Thyroid gland (tissue), 4 donors: ENCODE measurements around the gene SHISA2. TPM values are rescaled to one million over a fixed set of nuclear protein-coding genes. Genes with fewer than 3 reads are reported as not detected.
A peak's percentile ranks its signal among the peaks of the same experiment; 100 is the strongest.

ENCODE experiments used
- DNase-seq, 2 donors: peaks; one replicate each; pipeline ENCODE4 v3.0.0-alpha.2; 2019
- H3K27ac ChIP-seq, 3 donors: fragments of 200-600 bp; sonication (generic); 1 replicate in 2 of 3; 2 replicates in 1 of 3; pipeline ENCODE4 v1.5.1; 2016 to 2019; ENCODE audit warnings: mild to moderate bottlenecking in 1 of 3, moderate library complexity in 1 of 3
- H3K27me3 ChIP-seq: fragments of 200-600 bp; sonication (generic); one replicate; pipeline ENCODE4 v1.5.1; 2019
- H3K36me3 ChIP-seq, 2 donors: fragments of 200-600 bp; sonication (generic); one replicate each; pipeline ENCODE4 v1.5.1; 2016 to 2019
- H3K4me1 ChIP-seq, 2 donors: fragments of 200-600 bp; sonication (generic); one replicate each; pipeline ENCODE4 v1.5.1; 2017 to 2019
- H3K4me3 ChIP-seq, 3 donors: fragments of 200-600 bp; sonication (generic); replicated peaks in 1 of 3; 1 replicate in 2 of 3; 2 replicates in 1 of 3; pipeline ENCODE4 v1.5.1; 2016; ENCODE audit warnings: mild to moderate bottlenecking in 1 of 3
- H3K9me3 ChIP-seq: fragments of 200-600 bp; sonication (generic); one replicate; pipeline ENCODE4 v1.5.1; 2017
- POLR2A ChIP-seq, 2 donors: fragments of 450-650 bp; IDR thresholded peaks; one replicate each; pipeline ENCODE4 v1.6.1; 2017; ENCODE audit warnings: antibody characterized with exemption in 2 of 2, mild to moderate bottlenecking in 2 of 2, moderate library complexity in 1 of 2
- WGBS, 2 donors: methylation state at CpG; one replicate each; pipeline ENCODE4 v1.1.5; 2017; 5-methylcytosine and 5-hydroxymethylcytosine counted together
- intact Hi-C: fragments of 100-400 bp; cut with DNase I; formaldehyde crosslinking; loops from one replicate; pipeline ENCODE4 v1.15.1; 2023
- total RNA-seq, 4 donors: library from RNA; depleted of rRNA; stranded (reverse); fragments of >200 nt; gene quantifications; one replicate each; pipeline ENCODE4 v1.2.3, GENCODE V29; 2016
- TF ChIP-seq, protein P1 (sequence below), 6 experiments: fragments of 200-600 bp in 3 of 6; fragments of 450-650 bp in 3 of 6; sonication (generic) in 3 of 6; IDR thresholded peaks; one replicate each; pipeline ENCODE4 v1.5.1; 2016 to 2019; ENCODE audit warnings: antibody characterized with exemption in 6 of 6, mild to moderate bottlenecking in 2 of 6, inconsistent platforms in 1 of 6, moderate library complexity in 1 of 6

Gene SHISA2
- total RNA-seq, 4 donors from 2014 or later = 47.4 to 124 (median 79.8) TPM

DNA sequence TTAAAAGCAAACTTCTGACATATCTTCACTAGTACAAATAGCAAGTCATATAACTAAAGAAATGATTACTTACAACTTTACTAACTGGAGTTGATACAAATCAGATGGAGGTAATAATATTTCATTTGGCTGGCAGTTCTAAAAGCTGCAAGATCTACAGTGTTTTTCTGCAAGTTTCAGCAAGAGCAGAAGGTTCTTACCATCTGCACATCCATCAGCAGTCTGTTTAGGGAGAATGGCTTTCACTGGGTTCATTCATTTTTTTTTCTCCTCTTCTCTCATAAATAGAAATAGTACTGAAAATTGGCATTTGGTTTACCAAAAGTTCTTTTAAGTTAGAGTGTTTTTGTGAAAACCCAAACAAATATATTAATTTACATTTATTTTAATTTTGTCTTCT lies 3.1 kb upstream of the SHISA2 start:
- intact Hi-C loops = no loop called here
- Histone ChIP-seq H3K4me1 (peaks cover 0 to 10% of the 10 kb centered on the region in 2 donors), H3K9me3 (no peaks in the 10 kb centered on the region), H3K4me3 (no peak overlapping the region), H3K36me3 (no peaks in the 10 kb centered on the region), H3K27ac (no peak overlapping the region), H3K27me3 (no peaks in the 10 kb centered on the region)
- no peak for DNase-seq
- no peak for TF ChIP-seq POLR2A (IDR thresholded peaks at IDR 0.05)
- TF ChIP-seq, protein P1, sequence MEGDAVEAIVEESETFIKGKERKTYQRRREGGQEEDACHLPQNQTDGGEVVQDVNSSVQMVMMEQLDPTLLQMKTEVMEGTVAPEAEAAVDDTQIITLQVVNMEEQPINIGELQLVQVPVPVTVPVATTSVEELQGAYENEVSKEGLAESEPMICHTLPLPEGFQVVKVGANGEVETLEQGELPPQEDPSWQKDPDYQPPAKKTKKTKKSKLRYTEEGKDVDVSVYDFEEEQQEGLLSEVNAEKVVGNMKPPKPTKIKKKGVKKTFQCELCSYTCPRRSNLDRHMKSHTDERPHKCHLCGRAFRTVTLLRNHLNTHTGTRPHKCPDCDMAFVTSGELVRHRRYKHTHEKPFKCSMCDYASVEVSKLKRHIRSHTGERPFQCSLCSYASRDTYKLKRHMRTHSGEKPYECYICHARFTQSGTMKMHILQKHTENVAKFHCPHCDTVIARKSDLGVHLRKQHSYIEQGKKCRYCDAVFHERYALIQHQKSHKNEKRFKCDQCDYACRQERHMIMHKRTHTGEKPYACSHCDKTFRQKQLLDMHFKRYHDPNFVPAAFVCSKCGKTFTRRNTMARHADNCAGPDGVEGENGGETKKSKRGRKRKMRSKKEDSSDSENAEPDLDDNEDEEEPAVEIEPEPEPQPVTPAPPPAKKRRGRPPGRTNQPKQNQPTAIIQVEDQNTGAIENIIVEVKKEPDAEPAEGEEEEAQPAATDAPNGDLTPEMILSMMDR (IDR thresholded peaks at IDR 0.05) = no peak

- 95% methylated on average over 6 of the region's 6 CpGs for WGBS, 2 donors
- DNase-seq = no peak
- intact Hi-C loops = no loop called here
Observed at GRCh38 chr13:26053418-26053980, 1.7 kb upstream of the SHISA2 start.

DNA sequence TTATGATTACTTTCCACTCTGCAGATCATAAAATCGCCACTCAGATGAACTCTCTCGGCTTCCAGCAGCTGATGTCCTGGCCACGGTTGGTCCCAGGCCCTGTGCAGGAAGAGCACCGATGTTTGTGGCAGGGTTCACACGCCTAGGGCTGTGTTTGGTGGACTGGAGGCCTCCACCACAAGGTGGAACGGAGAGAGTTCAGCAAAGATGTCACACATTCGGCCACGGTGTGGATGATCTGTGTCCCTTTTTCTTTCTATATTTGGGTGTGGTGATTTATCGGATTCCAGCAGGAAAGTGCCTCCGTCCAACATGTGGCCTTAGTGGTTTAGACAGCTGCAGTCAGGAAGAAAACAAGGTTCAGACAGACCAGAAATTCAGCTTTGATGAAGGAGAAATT lies 521 bp upstream of the SHISA2 start:
- Histone ChIP-seq H3K4me3 (peak overlapping the region in 1 of 3 donors; percentile 57), H3K36me3 (no peaks in the 10 kb centered on the region), H3K27ac (peak overlapping the region in 1 of 3 donors; percentile 94), H3K9me3 (no peaks in the 10 kb centered on the region), H3K4me1 (peaks cover 15 to 17% of the 10 kb centered on the region in 2 donors), H3K27me3 (no peaks in the 10 kb centered on the region)
- no peak for TF ChIP-seq POLR2A (IDR thresholded peaks at IDR 0.05)
- TF ChIP-seq, protein P1 (IDR thresholded peaks at IDR 0.05) = no peak
- DNase-seq = peak; percentile 8 to 23
- intact Hi-C loops = no loop called here
- 59 to 79% methylated on average over 10 of the region's 10 CpGs for WGBS, 2 donors

More at GRCh38 chr13:26053418-26053980, 1.7 kb upstream of the SHISA2 start:
- Histone ChIP-seq H3K4me1 (peaks cover 6 to 7% of the 10 kb centered on the region in 2 donors), H3K9me3 (no peaks in the 10 kb centered on the region), H3K27ac (no peak overlapping the region), H3K27me3 (no peaks in the 10 kb centered on the region), H3K36me3 (no peaks in the 10 kb centered on the region), H3K4me3 (no peak overlapping the region)
- TF ChIP-seq POLR2A (IDR thresholded peaks at IDR 0.05) = no peak
- TF ChIP-seq, protein P1 (IDR thresholded peaks at IDR 0.05) = no peak

DNA sequence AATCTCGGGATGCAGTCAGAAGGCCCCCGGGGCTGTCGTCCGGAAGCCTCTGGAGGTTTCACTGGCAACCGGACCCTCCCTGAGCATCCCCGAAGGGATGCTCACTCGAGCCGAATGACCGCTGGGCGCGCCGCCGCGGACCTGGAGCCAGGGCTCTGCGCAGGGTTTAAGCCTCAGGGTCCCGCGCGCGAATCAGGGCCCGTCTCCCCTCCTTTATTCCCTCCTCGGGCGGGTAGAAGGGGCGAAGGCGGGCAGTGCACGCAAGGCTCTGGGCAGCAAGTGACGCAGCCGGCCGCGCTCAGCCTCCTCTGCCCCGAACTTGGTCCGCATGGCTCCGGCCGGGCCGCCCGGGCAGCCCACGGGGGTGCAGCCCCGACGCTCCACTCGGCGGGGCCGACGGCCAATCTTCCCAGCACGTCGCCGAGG lies 572 bp downstream of the SHISA2 start:
- Histone ChIP-seq H3K4me1 (peaks cover 15 to 17% of the 10 kb centered on the region in 2 donors), H3K9me3 (no peaks in the 10 kb centered on the region), H3K36me3 (peaks cover 0 to 5% of the 10 kb centered on the region in 2 donors), H3K4me3 (peak overlapping the region; percentile 57 to 68 (median 60)), H3K27me3 (no peaks in the 10 kb centered on the region), H3K27ac (peak overlapping the region; percentile 94 to 98 (median 94))
- 0% methylated on average over 1 of the region's 45 CpGs; no CpG with 5 or more reads in 1 of the 2 donors for WGBS, 2 donors
- DNase-seq = peak; percentile 37 to 46
- no peak for TF ChIP-seq POLR2A (IDR thresholded peaks at IDR 0.05)
- TF ChIP-seq, protein P1 (IDR thresholded peaks at IDR 0.05) = no peak
- intact Hi-C loops = no loop called here

DNA sequence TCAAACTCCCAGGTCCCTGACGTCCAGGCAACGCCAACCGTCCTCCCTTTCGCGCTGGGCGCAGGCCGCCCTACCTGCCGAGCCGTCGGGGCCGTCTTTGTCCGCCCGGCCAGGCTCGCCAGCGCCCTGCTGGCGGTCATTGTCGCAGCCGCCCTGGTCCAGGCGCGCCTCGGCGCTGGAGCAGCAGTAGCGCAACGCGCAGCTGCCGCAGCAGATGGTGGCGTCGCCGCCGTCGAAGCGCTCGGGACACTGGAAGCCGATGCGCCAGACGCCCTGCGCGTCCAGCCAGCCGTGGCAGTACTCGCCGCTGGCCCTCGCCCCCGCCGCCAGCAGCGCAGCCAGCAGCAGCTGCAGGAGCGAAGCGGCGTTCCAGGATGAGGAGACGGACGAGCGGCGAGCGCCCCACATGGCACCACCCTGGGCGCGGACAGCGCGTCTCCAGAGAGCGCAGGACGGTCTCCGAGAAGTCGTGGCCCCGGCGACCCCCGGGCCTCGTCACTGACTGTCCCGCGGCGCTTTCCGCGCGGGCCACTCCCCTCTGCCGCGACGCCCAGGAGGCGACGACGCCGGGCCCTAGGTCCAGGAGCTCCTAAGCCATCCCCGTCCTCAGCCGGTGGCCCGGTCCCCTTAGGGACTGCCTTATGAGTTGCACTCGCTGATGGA lies 1.1 kb downstream of the SHISA2 start:
- Histone ChIP-seq H3K4me3 (peak overlapping the region; percentile 57 to 68 (median 60)), H3K4me1 (peaks cover 15 to 17% of the 10 kb centered on the region in 2 donors), H3K36me3 (peaks cover 0 to 6% of the 10 kb centered on the region in 2 donors), H3K27me3 (no peaks in the 10 kb centered on the region), H3K27ac (peak overlapping the region; percentile 94 to 98 (median 94)), H3K9me3 (no peaks in the 10 kb centered on the region)
- intact Hi-C loops = no loop called here
- peak; percentile 69 to 72 for DNase-seq
- peak in 1 of 2 donors; percentile 63 for TF ChIP-seq POLR2A (IDR thresholded peaks at IDR 0.05)
- TF ChIP-seq, protein P1 (IDR thresholded peaks at IDR 0.05) = no peak
- WGBS, 2 donors = 0% methylated on average over 1 to 7 of the region's 82 CpGs
